Ovary (tissue), 9 donors: ENCODE results near the gene PTDSS2. TPM values are rescaled to one million over a fixed set of nuclear protein-coding genes. Genes with fewer than 3 reads are reported as not detected.

Source experiments
- DNase-seq, 5 donors: peaks; one replicate each; pipeline ENCODE4 v3.0.0-alpha.2; 2019 to 2020
- H3K27ac ChIP-seq, 2 donors: fragments of 200-600 bp; one replicate each; pipeline versions ENCODE4 v1.5.1 to v1.8.0; 2019 to 2022
- H3K27me3 ChIP-seq: fragments of 200-600 bp; one replicate; pipeline ENCODE4 v1.8.0; 2022
- H3K36me3 ChIP-seq: fragments of 200-600 bp; sonication (generic); one replicate; pipeline ENCODE4 v1.5.1; 2019
- H3K4me1 ChIP-seq: one replicate; pipeline ENCODE4 v1.8.1; 2013; ENCODE audit warnings: mild to moderate bottlenecking, moderate library complexity; ENCODE audit not compliant: insufficient read depth
- H3K4me3 ChIP-seq: fragments of 200-600 bp; sonication (generic); one replicate; pipeline ENCODE4 v1.5.1; 2017
- H3K9me3 ChIP-seq, 2 donors: fragments of 200-600 bp in 1 of 2; sonication (generic) in 1 of 2; one replicate each; pipeline versions ENCODE4 v1.5.1 to v1.8.1; 2013 to 2019; ENCODE audit warnings: mild to moderate bottlenecking in 1 of 2, moderate library complexity in 1 of 2
- EP300 ChIP-seq: sonication (generic); formaldehyde crosslinking; IDR thresholded peaks from one replicate; pipeline ENCODE4 v1.6.1; 2017; ENCODE audit warnings: antibody characterized with exemption
- POLR2A ChIP-seq: fragments of 450-650 bp; IDR thresholded peaks from one replicate; pipeline ENCODE4 v1.6.1; 2017; ENCODE audit warnings: antibody characterized with exemption, mild to moderate bottlenecking, moderate library complexity
- WGBS, 3 donors: extraction: QIAGEN DNeasy Blood & Tissue Kit in 1 of 3; methylation state at CpG; one replicate each; pipeline versions ENCODE4 v1.1.5 to v1.1.7; 2013 to 2017; 5-methylcytosine and 5-hydroxymethylcytosine counted together
- intact Hi-C, 4 donors: fragments of 100-400 bp; cut with DNase I; formaldehyde crosslinking; loops; one replicate each; pipeline versions ENCODE4 v1.11.0 to v1.15.1; 2022 to 2023
- polyA plus RNA-seq, 2 donors: library from polyadenylated mRNA; stranded (reverse); fragments of 200-250 nt in 1 of 2; fragments of 350-450 nt in 1 of 2; fragmentation: Illumina TruSeq in 1 of 2; extraction: RNeasy Lipid Tissue Mini Kit (QIAGEN cat#74804) in 1 of 2; gene quantifications; one replicate each; pipeline ENCODE4 v1.2.3, GENCODE V29; 2013 to 2014
- total RNA-seq, 7 donors: library from RNA; depleted of rRNA in 2 of 7; stranded (reverse); fragments of >200 nt in 2 of 7; fragmentation: NEBNext Ultra II Directional in 3 of 7; extraction: Animal tissue kit (Norgen Biotek cat#: 25700) in 3 of 7; gene quantifications; one replicate each; pipeline versions ENCODE4 v1.1.0 to v1.2.4, GENCODE V29; 2016 to 2023
- TF ChIP-seq, protein P1 (sequence below), 3 donors: fragments of 450-650 bp in 2 of 3; fragments of 200-600 bp in 1 of 3; IDR thresholded peaks; one replicate each; pipeline versions ENCODE4 v1.5.1 to v1.8.0; 2016 to 2022; ENCODE audit warnings: antibody characterized with exemption in 3 of 3, mild to moderate bottlenecking in 1 of 3
- donor health status: DM: no; HTN: no; CAD: no; lungs with moderate emphysema.
- donor health status: DM: no; HTN: no; CAD: no.
- donor health status: Bipolar disorder and iron deficiency.
- donor health status: DM: yes; HTN: yes; CAD: no.
- donor health status: DM: no; HTN: no; CAD: no.
- donor health status: DM: yes; HTN: yes; CAD: no.

The PTDSS2 gene
- total and polyA plus RNA-seq, 9 donors, result 17.1 to 56.5 (median 38.8) TPM

- H3K27ac ChIP-seq, result no peak overlapping the region
- H3K9me3 ChIP-seq, result no peaks in the 10 kb centered on the region
- peaks cover 11% of the 10 kb centered on the region for H3K4me1 ChIP-seq
- no peaks in the 10 kb centered on the region for H3K36me3 ChIP-seq
- H3K4me3 ChIP-seq, result no peak overlapping the region
- no peak for DNase-seq
- no peaks in the 10 kb centered on the region for H3K27me3 ChIP-seq
- 90% methylated on average over 23 to 24 of the region's 24 CpGs for WGBS, 3 donors
- TF ChIP-seq EP300 (no peak), POLR2A (no peak)
- TF ChIP-seq, protein P1, sequence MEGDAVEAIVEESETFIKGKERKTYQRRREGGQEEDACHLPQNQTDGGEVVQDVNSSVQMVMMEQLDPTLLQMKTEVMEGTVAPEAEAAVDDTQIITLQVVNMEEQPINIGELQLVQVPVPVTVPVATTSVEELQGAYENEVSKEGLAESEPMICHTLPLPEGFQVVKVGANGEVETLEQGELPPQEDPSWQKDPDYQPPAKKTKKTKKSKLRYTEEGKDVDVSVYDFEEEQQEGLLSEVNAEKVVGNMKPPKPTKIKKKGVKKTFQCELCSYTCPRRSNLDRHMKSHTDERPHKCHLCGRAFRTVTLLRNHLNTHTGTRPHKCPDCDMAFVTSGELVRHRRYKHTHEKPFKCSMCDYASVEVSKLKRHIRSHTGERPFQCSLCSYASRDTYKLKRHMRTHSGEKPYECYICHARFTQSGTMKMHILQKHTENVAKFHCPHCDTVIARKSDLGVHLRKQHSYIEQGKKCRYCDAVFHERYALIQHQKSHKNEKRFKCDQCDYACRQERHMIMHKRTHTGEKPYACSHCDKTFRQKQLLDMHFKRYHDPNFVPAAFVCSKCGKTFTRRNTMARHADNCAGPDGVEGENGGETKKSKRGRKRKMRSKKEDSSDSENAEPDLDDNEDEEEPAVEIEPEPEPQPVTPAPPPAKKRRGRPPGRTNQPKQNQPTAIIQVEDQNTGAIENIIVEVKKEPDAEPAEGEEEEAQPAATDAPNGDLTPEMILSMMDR (IDR thresholded peaks at IDR 0.05), result no peak
- intact Hi-C loops, result loop anchor here in 1 of 4 donors (10.0 kb wide), 1 partner anchor 45 kb away; the partner anchor contains the start of gene PTDSS2
Observed at GRCh38 chr11:499201-500076, 49.4 kb downstream of the PTDSS2 start.

DNA sequence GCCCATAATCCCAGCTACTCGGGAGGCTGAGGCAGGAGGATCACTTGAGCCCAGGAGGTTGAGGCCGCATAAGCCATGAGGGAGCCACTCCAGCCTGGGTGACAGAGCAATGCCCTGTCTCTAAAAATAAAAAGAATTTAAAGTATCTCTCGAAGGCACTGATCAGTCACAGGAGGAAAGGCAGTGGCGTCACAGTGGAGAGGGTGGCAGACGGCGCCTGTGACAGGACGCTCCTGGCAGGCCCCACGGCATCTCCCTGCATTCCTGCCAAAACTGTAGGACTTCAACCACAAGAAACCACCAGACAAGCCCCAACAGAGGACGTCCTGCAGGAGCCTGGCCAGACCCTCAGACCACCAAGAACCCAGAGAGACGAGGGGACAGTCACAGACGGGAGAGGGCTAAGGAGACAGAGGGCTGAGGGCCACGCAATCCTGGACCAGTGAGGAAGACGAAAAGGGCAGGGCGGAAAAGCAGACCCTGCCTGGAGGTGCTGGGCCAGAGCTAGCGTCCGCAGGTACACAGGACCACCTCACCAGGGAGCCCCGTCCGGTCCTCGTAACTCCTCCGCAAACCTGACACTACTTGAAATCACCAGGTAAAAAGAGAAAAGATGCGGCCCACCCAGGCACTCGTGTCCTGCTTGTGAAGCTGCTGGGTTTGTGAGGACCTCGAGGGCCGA, 51.1 kb downstream of the PTDSS2 start:
- intact Hi-C loops, result loop anchor here in 1 of 4 donors (10.0 kb wide), 1 partner anchor 46 kb away; the partner anchor contains the start of gene PTDSS2
- 89 to 92% (median 91%) methylated on average over 24 of the region's 24 CpGs for WGBS, 3 donors
- H3K4me3 ChIP-seq, result no peak overlapping the region
- TF ChIP-seq, protein P1 (IDR thresholded peaks at IDR 0.05), result no peak
- no peak for TF ChIP-seq POLR2A
- no peak for TF ChIP-seq EP300
- peaks cover 13% of the 10 kb centered on the region for H3K4me1 ChIP-seq
- no peak overlapping the region for H3K27ac ChIP-seq
- H3K9me3 ChIP-seq, result no peaks in the 10 kb centered on the region
- DNase-seq, result no peak
- H3K36me3 ChIP-seq, result no peaks in the 10 kb centered on the region
- H3K27me3 ChIP-seq, result no peaks in the 10 kb centered on the region

DNA sequence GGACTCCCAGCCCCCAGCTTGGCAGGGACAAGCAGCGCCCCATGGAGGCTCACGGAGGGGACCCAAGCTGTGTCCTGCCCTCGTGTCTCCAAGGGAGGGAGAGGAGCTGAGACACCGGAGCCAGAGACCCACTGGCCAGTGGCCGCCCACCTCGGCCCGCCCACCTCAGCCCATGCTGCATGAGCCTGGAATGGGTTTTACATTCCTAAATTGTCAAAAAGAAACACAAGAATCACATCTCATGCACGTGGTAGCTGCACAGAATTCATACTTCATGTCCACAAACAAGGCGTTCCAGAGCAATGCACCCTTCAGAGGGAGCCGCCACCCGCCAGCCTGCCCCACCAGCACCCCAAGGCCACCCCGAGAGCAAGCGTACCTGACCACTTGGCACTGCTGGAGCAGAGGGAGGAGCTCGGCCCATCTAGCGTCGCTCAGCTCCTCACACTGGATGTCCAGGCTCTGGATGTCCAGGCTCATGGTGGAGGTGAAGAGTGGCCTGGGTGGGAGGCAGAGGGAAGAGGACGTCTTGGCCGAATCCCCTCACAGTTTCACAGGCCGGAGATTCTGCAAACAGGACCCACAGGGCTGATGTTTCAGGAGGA, 51.7 kb downstream of the PTDSS2 start:
- Histone ChIP-seq H3K36me3 (no peaks in the 10 kb centered on the region), H3K4me1 (peaks cover 11% of the 10 kb centered on the region), H3K4me3 (no peak overlapping the region), H3K9me3 (no peaks in the 10 kb centered on the region), H3K27ac (no peak overlapping the region), H3K27me3 (no peaks in the 10 kb centered on the region)
- TF ChIP-seq, protein P1 (IDR thresholded peaks at IDR 0.05), result no peak
- no peak for DNase-seq
- WGBS, 3 donors, result 76 to 84% (median 80%) methylated on average over 19 of the region's 19 CpGs
- intact Hi-C loops, result loop anchor here in 1 of 4 donors (10.0 kb wide), 1 partner anchor 47 kb away; the partner anchor contains the start of gene PTDSS2
